BE2C (cell line): Measurements from ENCODE around the gene SLIT2.

ENCODE experiments used
- DNase-seq: peaks from one replicate; pipeline ENCODE4 v3.0.0-alpha.2; 2020
- H3K27me3 ChIP-seq: fragments of 250-450 bp; sonication (Bioruptor Pico); 2 replicates; pipeline ENCODE4 v1.5.1; 2020; ENCODE audit warnings: mild to moderate bottlenecking
- H3K36me3 ChIP-seq: fragments of 250-450 bp; sonication (Bioruptor Pico); 2 replicates; pipeline ENCODE4 v1.5.1; 2020; ENCODE audit warnings: mild to moderate bottlenecking
- H3K4me1 ChIP-seq: fragments of 250-450 bp; sonication (Bioruptor Pico); 2 replicates; pipeline ENCODE4 v1.5.1; 2020
- H3K4me3 ChIP-seq: 2 replicates; pipeline ENCODE4 v1.5.1; 2011; ENCODE audit warnings: low read depth, low read length
- H3K9me3 ChIP-seq: fragments of 250-450 bp; sonication (Bioruptor Pico); 2 replicates; pipeline ENCODE4 v1.5.1; 2020
- TF ChIP-seq, protein P1 (sequence below): IDR thresholded peaks from 2 replicates; pipeline ENCODE4 v1.5.1; 2012; ENCODE audit warnings: mild to moderate bottlenecking, low read depth, low read length

The SLIT2 gene

DNA sequence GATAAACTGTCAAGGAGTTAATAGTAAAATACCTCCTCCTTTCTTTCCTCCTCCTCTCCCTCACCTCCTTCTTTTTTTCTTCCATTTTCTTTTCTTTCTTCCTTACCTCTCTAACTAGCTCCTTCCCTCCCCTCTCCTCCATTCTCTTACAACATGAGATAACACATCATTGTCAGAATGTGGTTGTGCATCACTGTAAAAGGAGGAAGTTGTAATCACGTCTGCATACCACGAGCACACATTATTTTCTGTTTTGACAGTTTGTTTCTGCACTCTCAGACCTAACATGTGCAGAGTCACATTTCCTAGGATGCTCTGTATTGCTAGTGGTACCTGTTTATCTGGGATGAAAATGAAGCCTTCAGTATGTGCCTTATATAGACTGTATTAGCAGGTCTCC is 9.1 kb downstream of the SLIT2 start:
- DNase-seq, result no peak
- TF ChIP-seq, protein P1, sequence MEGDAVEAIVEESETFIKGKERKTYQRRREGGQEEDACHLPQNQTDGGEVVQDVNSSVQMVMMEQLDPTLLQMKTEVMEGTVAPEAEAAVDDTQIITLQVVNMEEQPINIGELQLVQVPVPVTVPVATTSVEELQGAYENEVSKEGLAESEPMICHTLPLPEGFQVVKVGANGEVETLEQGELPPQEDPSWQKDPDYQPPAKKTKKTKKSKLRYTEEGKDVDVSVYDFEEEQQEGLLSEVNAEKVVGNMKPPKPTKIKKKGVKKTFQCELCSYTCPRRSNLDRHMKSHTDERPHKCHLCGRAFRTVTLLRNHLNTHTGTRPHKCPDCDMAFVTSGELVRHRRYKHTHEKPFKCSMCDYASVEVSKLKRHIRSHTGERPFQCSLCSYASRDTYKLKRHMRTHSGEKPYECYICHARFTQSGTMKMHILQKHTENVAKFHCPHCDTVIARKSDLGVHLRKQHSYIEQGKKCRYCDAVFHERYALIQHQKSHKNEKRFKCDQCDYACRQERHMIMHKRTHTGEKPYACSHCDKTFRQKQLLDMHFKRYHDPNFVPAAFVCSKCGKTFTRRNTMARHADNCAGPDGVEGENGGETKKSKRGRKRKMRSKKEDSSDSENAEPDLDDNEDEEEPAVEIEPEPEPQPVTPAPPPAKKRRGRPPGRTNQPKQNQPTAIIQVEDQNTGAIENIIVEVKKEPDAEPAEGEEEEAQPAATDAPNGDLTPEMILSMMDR, result no peak
- Histone ChIP-seq H3K4me3 (no peak overlapping the region), H3K4me1 (no peaks in the 10 kb centered on the region), H3K27me3 (peaks cover 43% of the 10 kb centered on the region), H3K9me3 (no peaks in the 10 kb centered on the region), H3K36me3 (no peaks in the 10 kb centered on the region)

DNA sequence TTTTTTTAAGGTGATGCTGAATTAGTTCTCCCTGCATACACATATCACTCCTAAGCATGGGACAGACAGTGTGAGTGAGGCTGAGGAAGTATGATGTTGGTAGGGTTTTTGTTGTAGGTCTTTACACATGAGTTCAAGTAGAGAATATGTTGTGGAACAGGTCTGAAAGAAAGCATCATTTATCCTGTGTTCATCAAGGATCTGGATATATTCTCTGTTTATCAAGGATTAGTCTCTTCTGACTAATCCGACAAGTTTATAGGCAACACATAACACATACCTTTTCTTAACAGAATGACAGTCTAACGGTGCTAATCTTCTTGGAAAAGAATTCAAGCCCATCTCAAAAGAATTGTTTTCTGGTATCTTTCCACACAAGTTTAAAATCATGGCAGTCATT is 10.5 kb downstream of the SLIT2 start:
- TF ChIP-seq, protein P1, result no peak
- no peaks in the 10 kb centered on the region for H3K36me3 ChIP-seq

DNA sequence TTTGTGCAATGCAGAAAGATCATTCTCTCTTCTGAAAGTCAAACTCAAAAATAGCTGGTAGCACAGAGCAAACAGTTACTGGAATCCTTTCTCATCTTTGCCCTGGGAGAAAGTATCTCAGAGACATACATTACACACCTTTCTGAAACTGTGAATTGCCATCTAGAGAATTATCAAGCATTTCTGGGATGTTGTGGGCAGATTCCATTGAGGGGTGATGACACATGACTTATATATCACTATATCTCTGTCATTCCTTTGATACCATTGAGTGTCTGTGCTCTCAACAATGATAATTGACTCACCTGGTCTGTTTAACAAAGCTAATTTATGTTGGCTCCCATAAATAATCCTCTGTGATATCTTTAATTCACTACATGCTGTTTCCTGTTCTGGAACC is 13.0 kb downstream of the SLIT2 start:
- no peak overlapping the region for H3K4me3 ChIP-seq
- DNase-seq, result no peak
- no peaks in the 10 kb centered on the region for H3K4me1 ChIP-seq
- no peaks in the 10 kb centered on the region for H3K9me3 ChIP-seq
- peaks cover 23% of the 10 kb centered on the region for H3K27me3 ChIP-seq
- H3K36me3 ChIP-seq, result no peaks in the 10 kb centered on the region
- TF ChIP-seq, protein P1, result no peak

More for the DNA sequence above, 10.5 kb downstream of the SLIT2 start:
- peaks cover 29% of the 10 kb centered on the region for H3K27me3 ChIP-seq
- DNase-seq, result no peak
- H3K4me3 ChIP-seq, result no peak overlapping the region
- H3K9me3 ChIP-seq, result no peaks in the 10 kb centered on the region
- H3K4me1 ChIP-seq, result no peaks in the 10 kb centered on the region

DNA sequence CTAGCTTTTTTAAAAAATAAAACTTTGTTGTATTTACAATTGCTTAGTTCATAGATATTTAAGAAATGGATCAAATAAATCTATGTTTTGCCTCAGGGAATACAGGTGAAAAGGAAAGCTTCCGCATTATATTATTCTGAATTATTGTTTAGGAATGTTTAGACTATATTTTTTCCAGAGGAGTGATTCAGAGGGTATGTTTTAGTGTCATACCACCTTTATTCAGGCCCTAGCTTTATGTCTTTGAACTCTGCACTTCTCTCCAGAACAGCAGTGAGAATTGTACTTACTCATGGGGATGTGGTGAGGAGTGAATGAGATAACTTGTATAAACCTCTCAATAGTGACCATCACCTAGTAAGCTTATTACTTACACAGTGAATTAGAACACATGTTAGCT is 14.0 kb downstream of the SLIT2 start:
- DNase-seq, result no peak
- Histone ChIP-seq H3K36me3 (no peaks in the 10 kb centered on the region), H3K9me3 (no peaks in the 10 kb centered on the region), H3K4me1 (no peaks in the 10 kb centered on the region), H3K27me3 (peaks cover 19% of the 10 kb centered on the region), H3K4me3 (no peak overlapping the region)
- TF ChIP-seq, protein P1, result no peak

DNA sequence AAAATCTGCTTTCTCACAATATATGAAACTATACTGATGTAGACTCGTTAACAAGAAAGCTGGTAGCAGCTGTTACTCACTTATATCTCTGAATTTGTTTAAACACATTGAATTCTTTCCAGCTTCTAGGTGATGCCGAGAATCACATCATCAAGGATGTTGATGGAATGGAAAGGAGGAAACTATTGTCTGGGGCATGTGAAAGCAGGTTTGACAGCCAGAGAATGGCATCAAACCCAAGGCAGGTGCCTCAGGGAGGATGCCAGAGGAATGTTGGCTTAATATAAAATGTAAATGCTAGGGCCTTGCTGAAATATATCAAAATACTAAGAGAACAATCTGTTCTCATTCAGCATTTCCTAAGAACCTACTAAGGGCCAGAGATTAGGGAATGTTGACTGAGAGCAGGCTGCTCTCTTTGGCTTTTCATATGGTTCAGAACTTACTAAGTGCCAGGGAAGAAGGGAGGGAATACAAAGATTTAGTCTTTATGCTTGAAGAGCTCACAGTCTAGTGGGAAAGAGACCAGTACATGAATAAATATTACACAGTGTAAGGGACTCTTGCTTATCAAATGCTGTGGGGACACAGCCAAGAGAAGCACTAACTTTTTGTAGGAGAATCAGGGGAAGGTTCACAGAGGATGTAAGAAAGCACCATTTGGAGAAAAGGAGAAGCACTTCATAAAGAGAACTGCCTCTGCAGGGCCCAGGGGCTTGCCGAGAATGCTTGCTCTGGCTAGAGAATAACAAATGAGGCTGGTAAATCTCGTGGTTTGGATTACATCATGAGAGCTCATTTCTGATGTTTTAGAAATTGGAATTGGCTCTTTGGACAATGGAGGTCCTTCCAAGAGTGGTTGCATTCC is 14.7 kb downstream of the SLIT2 start:
- H3K4me1 ChIP-seq, result no peaks in the 10 kb centered on the region
- no peaks in the 10 kb centered on the region for H3K9me3 ChIP-seq
- no peak for DNase-seq
- peaks cover 19% of the 10 kb centered on the region for H3K27me3 ChIP-seq
- no peak overlapping the region for H3K4me3 ChIP-seq
- H3K36me3 ChIP-seq, result no peaks in the 10 kb centered on the region
- TF ChIP-seq, protein P1, result no peak

DNA sequence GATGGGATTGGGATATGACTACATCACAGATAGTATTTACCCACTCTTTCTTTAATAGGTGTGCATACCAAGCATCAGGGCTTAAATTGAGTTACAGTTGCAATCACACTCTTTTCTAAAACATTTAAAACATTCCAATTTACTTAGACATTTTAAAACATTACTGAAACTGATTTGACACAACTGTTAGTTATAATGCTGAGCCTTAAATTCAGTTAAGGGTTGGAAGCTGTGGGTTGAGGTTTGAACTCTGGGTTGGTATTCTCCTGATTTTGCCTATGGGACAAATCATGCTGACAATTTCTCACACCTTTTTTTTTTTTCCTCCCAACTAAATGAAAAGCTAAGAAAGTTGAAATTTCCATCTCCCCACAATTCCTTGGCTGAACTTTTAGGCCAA is 16.3 kb downstream of the SLIT2 start:
- H3K27me3 ChIP-seq, result peaks cover 20% of the 10 kb centered on the region
- TF ChIP-seq, protein P1, result no peak
- no peak for DNase-seq
- no peaks in the 10 kb centered on the region for H3K36me3 ChIP-seq
- H3K4me3 ChIP-seq, result no peak overlapping the region
- H3K4me1 ChIP-seq, result no peaks in the 10 kb centered on the region
- no peaks in the 10 kb centered on the region for H3K9me3 ChIP-seq
